WTC11 (cell line): ENCODE results near the gene NR1I2.

Experiments used
- CREM ChIP-seq: sonication (generic); formaldehyde crosslinking; IDR thresholded peaks from 2 replicates; pipeline ENCODE4 v1.8.1; 2022; ENCODE audit warnings: mild to moderate bottlenecking, missing genetic modification reagents, moderate library complexity
- ELF4 ChIP-seq: sonication (generic); formaldehyde crosslinking; IDR thresholded peaks from 2 replicates; pipeline ENCODE4 v1.8.1; 2022; ENCODE audit warnings: low read depth, mild to moderate bottlenecking, moderate library complexity, missing genetic modification reagents
- ESRRA ChIP-seq: sonication (generic); formaldehyde crosslinking; IDR thresholded peaks from 2 replicates; pipeline ENCODE4 v1.8.1; 2022; ENCODE audit warnings: mild to moderate bottlenecking, missing genetic modification reagents, borderline replicate concordance
- FOXP1 ChIP-seq: sonication (generic); formaldehyde crosslinking; IDR thresholded peaks from 2 replicates; pipeline ENCODE4 v1.8.0; 2022; ENCODE audit warnings: missing genetic modification reagents, mild to moderate bottlenecking, moderate library complexity, borderline replicate concordance
- IRF2 ChIP-seq: sonication (generic); formaldehyde crosslinking; IDR thresholded peaks from 2 replicates; pipeline ENCODE4 v1.8.0; 2022; ENCODE audit warnings: low read depth, missing genetic modification reagents, borderline replicate concordance
- TCF7 ChIP-seq: sonication (generic); formaldehyde crosslinking; IDR thresholded peaks from 2 replicates; pipeline ENCODE4 v1.8.0; 2022; ENCODE audit warnings: mild to moderate bottlenecking, low read depth, missing genetic modification reagents, moderate library complexity
- ZNF232 ChIP-seq: sonication (generic); formaldehyde crosslinking; IDR thresholded peaks from 2 replicates; pipeline ENCODE4 v1.8.0; 2022; ENCODE audit warnings: mild to moderate bottlenecking, missing genetic modification reagents
- ZNF423 ChIP-seq: fragments of 250-450 bp; sonication (Bioruptor Pico); IDR thresholded peaks from 2 replicates; pipeline ENCODE4 v2.1.2; 2022; ENCODE audit warnings: mild to moderate bottlenecking, moderate library complexity
- TF ChIP-seq, protein P1 (sequence below): sonication (generic); formaldehyde crosslinking; IDR thresholded peaks from 2 replicates; pipeline ENCODE4 v1.8.1; 2023; ENCODE audit warnings: mild to moderate bottlenecking, missing genetic modification reagents
- TF ChIP-seq, protein P2 (sequence below): fragments of 250-450 bp; sonication (Bioruptor Pico); IDR thresholded peaks from 2 replicates; pipeline ENCODE4 v2.1.2; 2022; ENCODE audit warnings: mild to moderate bottlenecking, moderate library complexity
- TF ChIP-seq, protein P3 (sequence below): fragments of 200-600 bp; IDR thresholded peaks from 2 replicates; pipeline ENCODE4 v1.8.0; 2022; ENCODE audit warnings: antibody characterized with exemption
- TF ChIP-seq, protein P4 (sequence below): sonication (generic); formaldehyde crosslinking; IDR thresholded peaks from 2 replicates; pipeline ENCODE4 v1.8.1; 2023; ENCODE audit warnings: mild to moderate bottlenecking, moderate library complexity, missing genetic modification reagents
- TF ChIP-seq, protein P5 (sequence below): sonication (generic); formaldehyde crosslinking; IDR thresholded peaks from 2 replicates; pipeline ENCODE4 v1.8.0; 2022; ENCODE audit warnings: mild to moderate bottlenecking, missing genetic modification reagents

DNA sequence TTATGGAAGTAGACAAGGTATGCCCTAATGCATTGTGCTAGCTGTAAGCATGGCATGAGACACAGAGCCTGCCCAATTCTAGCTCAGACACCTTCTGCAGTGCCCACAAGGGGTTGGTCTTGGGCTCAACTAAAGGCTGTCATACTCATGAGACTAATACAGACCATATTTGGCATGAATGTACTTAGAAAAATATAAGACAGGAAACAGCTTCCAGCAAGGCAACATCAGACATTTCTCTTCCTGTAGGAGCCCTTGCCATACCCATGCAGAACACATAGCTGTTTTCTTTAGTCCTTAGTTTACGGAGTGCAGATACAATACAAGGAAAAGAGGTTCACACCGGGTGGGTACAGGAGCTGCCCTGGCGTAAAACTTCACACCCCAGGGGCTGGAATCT lies 30.5 kb upstream of the NR1I2 start:
- TF ChIP-seq IRF2 (CRISPR knock-in tag) = no peak
- no peak for TF ChIP-seq ELF4 (CRISPR knock-in tag)
- TF ChIP-seq ZNF232 (CRISPR knock-in tag) = no peak
- TF ChIP-seq, protein P1, sequence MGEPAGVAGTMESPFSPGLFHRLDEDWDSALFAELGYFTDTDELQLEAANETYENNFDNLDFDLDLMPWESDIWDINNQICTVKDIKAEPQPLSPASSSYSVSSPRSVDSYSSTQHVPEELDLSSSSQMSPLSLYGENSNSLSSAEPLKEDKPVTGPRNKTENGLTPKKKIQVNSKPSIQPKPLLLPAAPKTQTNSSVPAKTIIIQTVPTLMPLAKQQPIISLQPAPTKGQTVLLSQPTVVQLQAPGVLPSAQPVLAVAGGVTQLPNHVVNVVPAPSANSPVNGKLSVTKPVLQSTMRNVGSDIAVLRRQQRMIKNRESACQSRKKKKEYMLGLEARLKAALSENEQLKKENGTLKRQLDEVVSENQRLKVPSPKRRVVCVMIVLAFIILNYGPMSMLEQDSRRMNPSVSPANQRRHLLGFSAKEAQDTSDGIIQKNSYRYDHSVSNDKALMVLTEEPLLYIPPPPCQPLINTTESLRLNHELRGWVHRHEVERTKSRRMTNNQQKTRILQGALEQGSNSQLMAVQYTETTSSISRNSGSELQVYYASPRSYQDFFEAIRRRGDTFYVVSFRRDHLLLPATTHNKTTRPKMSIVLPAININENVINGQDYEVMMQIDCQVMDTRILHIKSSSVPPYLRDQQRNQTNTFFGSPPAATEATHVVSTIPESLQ (CRISPR knock-in tag) = no peak
- TF ChIP-seq, protein P2, sequence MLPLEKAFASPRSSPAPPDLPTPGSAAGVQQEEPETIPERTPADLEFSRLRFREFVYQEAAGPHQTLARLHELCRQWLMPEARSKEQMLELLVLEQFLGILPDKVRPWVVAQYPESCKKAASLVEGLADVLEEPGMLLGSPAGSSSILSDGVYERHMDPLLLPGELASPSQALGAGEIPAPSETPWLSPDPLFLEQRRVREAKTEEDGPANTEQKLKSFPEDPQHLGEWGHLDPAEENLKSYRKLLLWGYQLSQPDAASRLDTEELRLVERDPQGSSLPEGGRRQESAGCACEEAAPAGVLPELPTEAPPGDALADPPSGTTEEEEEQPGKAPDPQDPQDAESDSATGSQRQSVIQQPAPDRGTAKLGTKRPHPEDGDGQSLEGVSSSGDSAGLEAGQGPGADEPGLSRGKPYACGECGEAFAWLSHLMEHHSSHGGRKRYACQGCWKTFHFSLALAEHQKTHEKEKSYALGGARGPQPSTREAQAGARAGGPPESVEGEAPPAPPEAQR (CRISPR knock-in tag) = no peak
- TF ChIP-seq, protein P3, sequence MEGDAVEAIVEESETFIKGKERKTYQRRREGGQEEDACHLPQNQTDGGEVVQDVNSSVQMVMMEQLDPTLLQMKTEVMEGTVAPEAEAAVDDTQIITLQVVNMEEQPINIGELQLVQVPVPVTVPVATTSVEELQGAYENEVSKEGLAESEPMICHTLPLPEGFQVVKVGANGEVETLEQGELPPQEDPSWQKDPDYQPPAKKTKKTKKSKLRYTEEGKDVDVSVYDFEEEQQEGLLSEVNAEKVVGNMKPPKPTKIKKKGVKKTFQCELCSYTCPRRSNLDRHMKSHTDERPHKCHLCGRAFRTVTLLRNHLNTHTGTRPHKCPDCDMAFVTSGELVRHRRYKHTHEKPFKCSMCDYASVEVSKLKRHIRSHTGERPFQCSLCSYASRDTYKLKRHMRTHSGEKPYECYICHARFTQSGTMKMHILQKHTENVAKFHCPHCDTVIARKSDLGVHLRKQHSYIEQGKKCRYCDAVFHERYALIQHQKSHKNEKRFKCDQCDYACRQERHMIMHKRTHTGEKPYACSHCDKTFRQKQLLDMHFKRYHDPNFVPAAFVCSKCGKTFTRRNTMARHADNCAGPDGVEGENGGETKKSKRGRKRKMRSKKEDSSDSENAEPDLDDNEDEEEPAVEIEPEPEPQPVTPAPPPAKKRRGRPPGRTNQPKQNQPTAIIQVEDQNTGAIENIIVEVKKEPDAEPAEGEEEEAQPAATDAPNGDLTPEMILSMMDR = no peak
- TF ChIP-seq, protein P4, sequence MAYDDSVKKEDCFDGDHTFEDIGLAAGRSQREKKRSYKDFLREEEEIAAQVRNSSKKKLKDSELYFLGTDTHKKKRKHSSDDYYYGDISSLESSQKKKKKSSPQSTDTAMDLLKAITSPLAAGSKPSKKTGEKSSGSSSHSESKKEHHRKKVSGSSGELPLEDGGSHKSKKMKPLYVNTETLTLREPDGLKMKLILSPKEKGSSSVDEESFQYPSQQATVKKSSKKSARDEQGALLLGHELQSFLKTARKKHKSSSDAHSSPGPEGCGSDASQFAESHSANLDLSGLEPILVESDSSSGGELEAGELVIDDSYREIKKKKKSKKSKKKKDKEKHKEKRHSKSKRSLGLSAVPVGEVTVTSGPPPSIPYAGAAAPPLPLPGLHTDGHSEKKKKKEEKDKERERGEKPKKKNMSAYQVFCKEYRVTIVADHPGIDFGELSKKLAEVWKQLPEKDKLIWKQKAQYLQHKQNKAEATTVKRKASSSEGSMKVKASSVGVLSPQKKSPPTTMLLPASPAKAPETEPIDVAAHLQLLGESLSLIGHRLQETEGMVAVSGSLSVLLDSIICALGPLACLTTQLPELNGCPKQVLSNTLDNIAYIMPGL (CRISPR knock-in tag) = no peak
- no peak for TF ChIP-seq FOXP1
- TF ChIP-seq TCF7 (CRISPR knock-in tag) = no peak
- TF ChIP-seq, protein P5, sequence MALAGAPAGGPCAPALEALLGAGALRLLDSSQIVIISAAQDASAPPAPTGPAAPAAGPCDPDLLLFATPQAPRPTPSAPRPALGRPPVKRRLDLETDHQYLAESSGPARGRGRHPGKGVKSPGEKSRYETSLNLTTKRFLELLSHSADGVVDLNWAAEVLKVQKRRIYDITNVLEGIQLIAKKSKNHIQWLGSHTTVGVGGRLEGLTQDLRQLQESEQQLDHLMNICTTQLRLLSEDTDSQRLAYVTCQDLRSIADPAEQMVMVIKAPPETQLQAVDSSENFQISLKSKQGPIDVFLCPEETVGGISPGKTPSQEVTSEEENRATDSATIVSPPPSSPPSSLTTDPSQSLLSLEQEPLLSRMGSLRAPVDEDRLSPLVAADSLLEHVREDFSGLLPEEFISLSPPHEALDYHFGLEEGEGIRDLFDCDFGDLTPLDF = no peak
- no peak for TF ChIP-seq ESRRA (CRISPR knock-in tag)
- TF ChIP-seq ZNF423 (CRISPR knock-in tag) = no peak
- TF ChIP-seq CREM (CRISPR knock-in tag) = no peak
